K562 (cell line): ENCODE data around the gene VEGFB. TPM values are rescaled to one million over a fixed set of nuclear protein-coding genes. Genes with fewer than 3 reads are reported as not detected.
A peak's percentile ranks its signal among the peaks of the same experiment; 100 is the strongest.

Experiments
- ARNT ChIP-seq, 2 experiments: fragments of 450-650 bp; IDR thresholded peaks; 2 replicates each; pipeline ENCODE4 v1.6.1; 2016; ENCODE audit warnings: mild to moderate bottlenecking in 1 of 2
- BACH1 ChIP-seq: fragments of 200-800 bp; sonication (Bioruptor generic); IDR thresholded peaks from 2 replicates; pipeline ENCODE4 v1.6.1; 2016; ENCODE audit warnings: missing genetic modification characterization, missing compliant biosample characterization
- BCOR ChIP-seq: fragments of 450-650 bp; IDR thresholded peaks from 2 replicates; pipeline ENCODE4 v1.6.1; 2016
- CBFA2T2 ChIP-seq: fragments of 450-650 bp; conservative IDR thresholded peaks from 2 replicates; pipeline ENCODE4 v1.6.1; 2017; ENCODE audit warnings: mild to moderate bottlenecking
- HDAC1 ChIP-seq, 2 experiments: fragments of 450-650 bp; IDR thresholded peaks; 2 replicates each; pipeline ENCODE4 v1.6.1; 2016 to 2017; ENCODE audit warnings: inconsistent platforms in 1 of 2, mild to moderate bottlenecking in 1 of 2, moderate library complexity in 1 of 2
- HDAC2 ChIP-seq: fragments of 450-650 bp; IDR thresholded peaks from 2 replicates; pipeline ENCODE4 v1.6.1; 2016; ENCODE audit warnings: mild to moderate bottlenecking
- HDAC8 ChIP-seq: fragments of 450-650 bp; IDR thresholded peaks from 2 replicates; pipeline ENCODE4 v1.6.1; 2016; ENCODE audit warnings: mild to moderate bottlenecking, missing genetic modification characterization, moderate library complexity, missing compliant biosample characterization
- HNRNPL ChIP-seq: fragments of 200-400 bp; formaldehyde crosslinking; IDR thresholded peaks from 2 replicates; pipeline ENCODE4 v1.6.1; 2017; ENCODE audit warnings: low read depth, mild to moderate bottlenecking, low read length
- KDM1A ChIP-seq, 2 experiments: fragments of 450-650 bp; IDR thresholded peaks; 2 replicates each; pipeline ENCODE4 v1.6.1; 2016; ENCODE audit warnings: mild to moderate bottlenecking in 2 of 2
- MEF2D ChIP-seq: conservative IDR thresholded peaks from 2 replicates; pipeline ENCODE4 v1.6.1; 2016; ENCODE audit warnings: low read depth, missing genetic modification characterization, missing compliant biosample characterization
- MXI1 ChIP-seq: IDR thresholded peaks from 2 replicates; pipeline ENCODE4 v1.6.1; 2011; ENCODE audit warnings: low read depth, mild to moderate bottlenecking, improper control_type of control experiment, low read length
- OTX1 ChIP-seq: fragments of 450-650 bp; formaldehyde crosslinking; IDR thresholded peaks from 2 replicates; pipeline ENCODE4 v1.4.0; 2022; ENCODE audit warnings: mild to moderate bottlenecking
- PHF20 ChIP-seq: fragments of 450-650 bp; IDR thresholded peaks from 2 replicates; pipeline ENCODE4 v1.6.1; 2018; ENCODE audit not compliant: partially characterized antibody
- RBBP5 ChIP-seq: fragments of 200-600 bp; sonication (generic); IDR thresholded peaks from 2 replicates; pipeline ENCODE4 v1.6.1; 2012; ENCODE audit warnings: borderline replicate concordance, mild to moderate bottlenecking, low read length, control low read depth, inconsistent platforms; ENCODE audit not compliant: insufficient read depth, poor library complexity, severe bottlenecking
- RBM25 ChIP-seq: fragments of 200-400 bp; formaldehyde crosslinking; IDR thresholded peaks from 2 replicates; pipeline ENCODE4 v1.6.1; 2018; ENCODE audit warnings: low read length, low read depth, moderate library complexity; ENCODE audit not compliant: severe bottlenecking
- ZKSCAN1 ChIP-seq: fragments of 150-350 bp; IDR thresholded peaks from 2 replicates; pipeline ENCODE4 v1.6.1; 2016; ENCODE audit warnings: low read depth, low read length
- ZNF121 ChIP-seq: sonication (generic); formaldehyde crosslinking; conservative IDR thresholded peaks from 2 replicates; pipeline ENCODE4 v1.8.0; 2022; ENCODE audit warnings: missing genetic modification reagents
- ZNF408 ChIP-seq: fragments of 250-450 bp; sonication (Bioruptor Pico); IDR thresholded peaks from 2 replicates; pipeline ENCODE4 v1.4.0; 2020; ENCODE audit warnings: low read depth, mild to moderate bottlenecking, moderate library complexity
- ZNF699 ChIP-seq: fragments of 250-450 bp; sonication (Bioruptor Pico); IDR thresholded peaks from 2 replicates; pipeline ENCODE4 v1.8.0; 2021; ENCODE audit warnings: mild to moderate bottlenecking, moderate library complexity; ENCODE audit not compliant: insufficient replicate concordance
- polyA plus RNA-seq, 8 experiments: library from polyadenylated mRNA; depleted of rRNA in 4 of 8; stranded (reverse) in 5 of 8; unstranded in 3 of 8; fragments of >200 nt; fragmentation: Nextera tagmentation in 2 of 8; fragmentation: Illumina TruSeq in 1 of 8; extraction: Ambion mirVana in 2 of 8; extraction: Trizol in 1 of 8; gene quantifications; 2 replicates each; pipeline versions ENCODE4 v1.2.1 to v1.2.3, GENCODE V29; 2011 to 2014; ENCODE audit warnings: inconsistent platforms in 1 of 8, missing spikeins in 1 of 8
- total RNA-seq, 7 experiments: library from RNA; depleted of rRNA in 6 of 7; stranded (reverse); fragments of >200 nt in 6 of 7; fragmentation: Illumina TruSeq in 2 of 7; extraction: Trizol in 2 of 7; gene quantifications; 2 replicates each; pipeline versions ENCODE4 v1.2.1 to v1.2.3, GENCODE V29; 2011 to 2021; ENCODE audit warnings: low replicate concordance in 1 of 7
- TF ChIP-seq, protein P1 (sequence below): sonication (generic); formaldehyde crosslinking; IDR thresholded peaks from 2 replicates; pipeline ENCODE4 v1.9.0; 2022; ENCODE audit warnings: mild to moderate bottlenecking, missing genetic modification reagents
- TF ChIP-seq, protein P2 (sequence below): IDR thresholded peaks from 2 replicates; pipeline ENCODE4 v1.6.1; 2011; ENCODE audit not compliant: insufficient read length; ENCODE audit errors: extremely low read depth

Gene VEGFB
- total and polyA plus RNA-seq, 9 of the 15 experiments (the other 6 are each of a cell fraction or from before 2014, with no cell fraction given), result 11.0 to 83.4 (median 25.7) TPM

DNA sequence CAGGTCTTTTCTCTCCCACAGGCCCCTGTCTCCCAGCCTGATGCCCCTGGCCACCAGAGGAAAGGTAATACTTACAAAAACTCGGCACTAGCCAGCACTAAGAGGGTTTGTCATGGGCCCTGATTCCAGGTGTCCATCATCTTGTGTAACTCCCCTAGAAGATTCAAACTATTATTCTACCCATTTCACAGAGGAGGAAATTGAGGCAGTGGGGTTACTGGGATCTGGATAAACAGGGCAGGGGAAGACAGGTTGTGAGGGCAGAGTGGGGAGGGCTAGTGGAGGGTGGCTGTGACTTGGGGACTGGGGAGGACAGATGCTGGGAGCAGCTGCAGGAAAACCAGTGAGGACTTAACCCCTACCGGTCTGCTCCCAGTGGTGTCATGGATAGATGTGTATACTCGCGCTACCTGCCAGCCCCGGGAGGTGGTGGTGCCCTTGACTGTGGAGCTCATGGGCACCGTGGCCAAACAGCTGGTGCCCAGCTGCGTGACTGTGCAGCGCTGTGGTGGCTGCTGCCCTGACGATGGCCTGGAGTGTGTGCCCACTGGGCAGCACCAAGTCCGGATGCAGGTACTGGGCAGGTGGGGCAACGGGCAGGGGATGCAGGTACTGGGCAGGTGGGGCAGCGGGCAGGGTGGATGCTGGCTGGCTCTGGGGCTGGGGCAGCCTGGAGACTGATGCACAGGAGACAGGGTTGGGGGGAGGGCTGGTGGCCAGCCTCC is 1.2 kb downstream of the VEGFB start (continued):
- TF ChIP-seq, protein P1, sequence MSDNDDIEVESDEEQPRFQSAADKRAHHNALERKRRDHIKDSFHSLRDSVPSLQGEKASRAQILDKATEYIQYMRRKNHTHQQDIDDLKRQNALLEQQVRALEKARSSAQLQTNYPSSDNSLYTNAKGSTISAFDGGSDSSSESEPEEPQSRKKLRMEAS (CRISPR knock-in tag), result no peak
- TF ChIP-seq PHF20 (peak; percentile 19), HDAC1 (IDR thresholded peaks at IDR 0.05) (peak in 1 of 2 experiments; percentile 26; a peak in 1 of 4 replicates), BACH1 (tag) (no peak), MXI1 (no peak), CBFA2T2 (no peak), ARNT (IDR thresholded peaks at IDR 0.05) (no peak), ZNF408 (CRISPR knock-in tag) (no peak), RBBP5 (no peak), HDAC8 (tag) (no peak), OTX1 (CRISPR knock-in tag) (no peak), HNRNPL (peak; percentile 78; the same call in 1 of the 2 replicates), KDM1A (IDR thresholded peaks at IDR 0.05) (peak in 1 of 2 experiments; percentile 91; a peak in 3 of 4 replicates), ZNF121 (CRISPR knock-in tag) (peak; percentile 59), ZNF699 (CRISPR knock-in tag) (no peak), ZKSCAN1 (no peak), RBM25 (peak; percentile 93), MEF2D (tag) (no peak), HDAC2 (peak; percentile 37; the same call in 1 of the 2 replicates), BCOR (peak; percentile 96)
- TF ChIP-seq, protein P2, sequence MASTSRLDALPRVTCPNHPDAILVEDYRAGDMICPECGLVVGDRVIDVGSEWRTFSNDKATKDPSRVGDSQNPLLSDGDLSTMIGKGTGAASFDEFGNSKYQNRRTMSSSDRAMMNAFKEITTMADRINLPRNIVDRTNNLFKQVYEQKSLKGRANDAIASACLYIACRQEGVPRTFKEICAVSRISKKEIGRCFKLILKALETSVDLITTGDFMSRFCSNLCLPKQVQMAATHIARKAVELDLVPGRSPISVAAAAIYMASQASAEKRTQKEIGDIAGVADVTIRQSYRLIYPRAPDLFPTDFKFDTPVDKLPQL, result no peak
